Activated CD4-positive, alpha-beta T cell treated with anti-CD3 and anti-CD28 coated beads, Interleukin-2, Interleukin-4, amounts not matched to agents 100 ng/mL and 50 ng/mL, durations not matched to agents 16 hours and 8 hours (primary cell): ENCODE measurements around the gene CISD3.

Source experiments
- DNase-seq: peaks from one replicate; pipeline ENCODE4 v3.0.0-alpha.2; 2020; ENCODE audit warnings: low spot score

The CISD3 gene

GRCh38 chr17:38779965-38780752 lies 50.0 kb downstream of the CISD3 start:
- no peak for DNase-seq

DNA sequence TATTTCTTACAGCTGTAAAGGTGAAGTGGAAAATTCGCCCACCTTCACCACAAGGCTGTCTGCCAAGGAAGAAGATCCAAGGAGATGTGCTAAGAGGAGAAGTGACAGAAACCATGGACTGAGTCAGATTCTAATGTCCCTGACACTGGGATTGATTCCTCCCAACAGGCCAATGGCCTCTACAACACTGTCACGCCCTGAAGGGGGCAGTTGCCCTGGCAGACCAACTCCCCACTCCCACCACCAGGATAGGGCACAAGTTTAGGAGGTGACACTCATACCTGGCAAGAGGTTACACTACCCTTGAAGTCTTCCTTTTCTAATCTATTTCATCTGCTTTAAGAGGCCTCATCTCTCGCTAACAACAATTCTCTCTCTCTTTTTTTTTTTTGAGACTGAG lies 53.1 kb downstream of the CISD3 start:
- DNase-seq = no peak
